SK-N-MC (cell line): ENCODE data around the gene AASS.

Experiments
- DNase-seq: peaks from one replicate; pipeline ENCODE4 v3.0.0-alpha.2; 2011; ENCODE audit warnings: low read depth, low spot score
- H3K27ac ChIP-seq: fragments of 200-600 bp; sonication (generic); 2 replicates; pipeline ENCODE4 v1.5.1; 2016; ENCODE audit warnings: mixed run types
- H3K36me3 ChIP-seq: fragments of 200-600 bp; sonication (generic); 2 replicates; pipeline ENCODE4 v1.6.1; 2017; ENCODE audit warnings: antibody characterized with exemption, low read length, mixed read lengths; ENCODE audit not compliant: insufficient read depth
- H3K4me3 ChIP-seq: fragments of 200-600 bp; sonication (generic); 2 replicates; pipeline ENCODE4 v1.5.1; 2016
- H3K9ac ChIP-seq: fragments of 200-600 bp; sonication (generic); 2 replicates; pipeline ENCODE4 v1.8.0; 2017; ENCODE audit warnings: mixed run types, mixed read lengths; ENCODE audit not compliant: insufficient read length
- H3K9me3 ChIP-seq: fragments of 200-600 bp; sonication (generic); 2 replicates; pipeline ENCODE4 v1.6.1; 2017; ENCODE audit warnings: low read depth, mild to moderate bottlenecking, antibody characterized with exemption, low read length, moderate library complexity, mixed read lengths
- EZH2 ChIP-seq: fragments of 200-600 bp; sonication (generic); IDR thresholded peaks from one replicate; pipeline ENCODE4 v1.6.1; 2017; ENCODE audit warnings: antibody characterized with exemption
- FOXP2 ChIP-seq: optimal IDR thresholded peaks from 2 replicates; pipeline ENCODE3; 2011; ENCODE audit warnings: mild to moderate bottlenecking, moderate library complexity; ENCODE audit not compliant: insufficient read depth; ENCODE audit errors: extremely low read length, control extremely low read depth
- POLR2AphosphoS5 ChIP-seq: IDR thresholded peaks from 2 replicates; pipeline ENCODE4 v1.6.1; 2012; ENCODE audit warnings: mild to moderate bottlenecking, low read depth, low read length, borderline replicate concordance

Gene AASS

DNA sequence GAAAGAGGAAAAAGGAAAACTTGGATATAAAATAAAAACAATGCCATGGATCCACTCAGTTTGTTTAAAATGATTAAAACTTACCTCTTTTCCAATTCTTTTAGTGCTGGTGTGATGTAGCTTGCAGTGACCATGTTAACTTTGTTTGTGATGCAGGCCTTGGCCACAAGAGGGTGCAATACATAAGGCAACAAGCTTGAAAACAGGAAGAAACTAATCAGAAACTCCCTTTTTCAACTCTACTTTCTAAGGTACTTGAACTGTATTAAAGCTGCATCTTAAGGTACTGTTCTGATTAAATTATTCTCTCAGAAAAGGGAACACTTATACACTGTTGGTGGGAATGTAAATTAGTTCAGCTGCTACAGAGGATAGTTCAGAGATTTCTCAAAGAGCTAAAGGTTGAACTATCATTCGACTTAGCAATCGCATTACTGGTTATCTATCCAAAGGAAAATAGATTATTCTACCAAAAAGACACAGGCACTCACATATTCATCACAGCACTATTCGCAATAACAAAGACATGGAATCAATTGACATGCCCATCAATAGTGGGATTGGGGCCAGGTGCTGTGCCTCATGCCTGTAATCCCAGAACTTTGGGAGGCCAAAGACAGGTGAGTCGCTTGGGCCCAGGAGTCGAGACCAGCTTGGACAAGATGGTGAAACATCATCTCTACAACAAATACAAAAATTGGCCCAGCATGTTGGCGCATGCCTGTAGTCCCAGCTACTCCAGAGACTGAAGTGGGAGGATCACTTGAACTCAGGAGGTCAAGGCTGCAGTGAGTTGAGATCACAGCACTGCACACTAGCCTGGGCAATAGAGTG is 50.9 kb downstream of the AASS start:
- H3K4me3 ChIP-seq = no peak overlapping the region
- no peak for TF ChIP-seq POLR2AphosphoS5
- no peak for TF ChIP-seq EZH2
- TF ChIP-seq FOXP2 = no peak
- H3K9me3 ChIP-seq = no peaks in the 10 kb centered on the region
- no peaks in the 10 kb centered on the region for H3K36me3 ChIP-seq
- no peak overlapping the region for H3K9ac ChIP-seq
- DNase-seq = peak; percentile 77
- no peak overlapping the region for H3K27ac ChIP-seq

DNA sequence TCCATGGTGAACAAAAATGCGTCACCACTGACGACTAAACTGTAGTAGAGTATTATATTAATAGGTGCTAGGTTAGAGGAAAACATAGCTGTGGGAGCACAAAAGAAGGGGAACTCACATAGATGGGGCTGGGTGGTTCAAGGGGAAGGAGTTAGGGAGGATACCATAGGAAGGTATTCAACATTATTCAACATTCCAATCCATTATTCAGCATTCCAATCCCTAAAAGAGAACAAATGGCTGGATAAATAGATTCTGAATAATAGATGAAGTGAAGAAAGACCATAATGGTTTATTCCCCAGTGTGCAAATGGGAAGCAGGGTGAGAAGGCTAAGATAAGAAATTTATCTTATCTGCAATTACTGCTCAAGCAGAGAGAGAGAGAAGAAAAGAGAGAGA is 61.4 kb downstream of the AASS start:
- Histone ChIP-seq H3K4me3 (no peak overlapping the region), H3K9me3 (no peaks in the 10 kb centered on the region), H3K9ac (no peak overlapping the region), H3K36me3 (peaks cover 29% of the 10 kb centered on the region; the same call in 1 of the 2 replicates), H3K27ac (no peak overlapping the region)
- TF ChIP-seq EZH2 = no peak
- TF ChIP-seq POLR2AphosphoS5 = no peak
- no peak for TF ChIP-seq FOXP2
- DNase-seq = no peak

DNA sequence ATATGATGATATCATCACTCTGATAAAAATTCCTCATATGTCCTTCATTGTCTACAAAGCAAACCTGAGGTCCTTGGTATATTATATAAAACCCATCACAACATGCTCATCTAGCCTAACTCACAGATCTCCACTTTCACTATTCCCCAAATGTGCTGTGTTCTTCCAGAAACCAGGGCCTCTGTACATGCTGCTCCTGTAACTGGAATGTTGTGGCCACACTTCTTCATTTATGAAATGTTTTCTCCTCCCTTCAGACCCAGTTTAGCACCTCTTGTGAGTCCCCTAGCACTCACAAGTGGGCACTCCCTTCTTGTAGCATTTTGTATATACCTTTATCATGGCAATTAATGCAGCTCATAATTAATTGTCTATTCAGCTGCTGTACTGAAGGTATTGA is 61.9 kb downstream of the AASS start:
- no peak overlapping the region for H3K27ac ChIP-seq
- no peak for TF ChIP-seq FOXP2
- TF ChIP-seq POLR2AphosphoS5 = no peak
- TF ChIP-seq EZH2 = no peak
- peaks cover 34% of the 10 kb centered on the region; the same call in 1 of the 2 replicates for H3K36me3 ChIP-seq
- no peak overlapping the region for H3K4me3 ChIP-seq
- no peak overlapping the region for H3K9ac ChIP-seq
- no peaks in the 10 kb centered on the region for H3K9me3 ChIP-seq
- DNase-seq = no peak

DNA sequence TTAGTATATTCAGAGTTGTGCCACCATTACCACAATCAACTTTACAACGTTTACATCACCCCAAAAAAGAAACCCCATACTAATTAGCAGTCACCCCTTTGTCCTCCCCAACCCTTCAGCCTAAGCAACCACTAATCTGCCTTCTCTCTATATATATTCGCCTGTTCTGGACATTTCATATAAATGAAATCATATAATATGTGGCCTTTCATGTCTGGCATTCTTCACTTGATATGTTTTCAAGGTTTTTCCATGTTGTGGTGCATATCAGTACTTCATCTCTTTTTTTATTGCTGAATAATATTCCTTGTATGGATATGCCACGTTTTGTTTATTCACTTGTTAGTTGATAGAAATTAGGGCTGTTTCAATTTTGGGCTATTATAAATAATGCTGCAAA is 70.4 kb downstream of the AASS start:
- DNase-seq = no peak
- H3K27ac ChIP-seq = no peak overlapping the region
- no peaks in the 10 kb centered on the region for H3K9me3 ChIP-seq
- TF ChIP-seq POLR2AphosphoS5 (no peak), FOXP2 (no peak), EZH2 (no peak)
- H3K9ac ChIP-seq = no peak overlapping the region
- H3K4me3 ChIP-seq = no peak overlapping the region
- peaks cover 25% of the 10 kb centered on the region for H3K36me3 ChIP-seq

DNA sequence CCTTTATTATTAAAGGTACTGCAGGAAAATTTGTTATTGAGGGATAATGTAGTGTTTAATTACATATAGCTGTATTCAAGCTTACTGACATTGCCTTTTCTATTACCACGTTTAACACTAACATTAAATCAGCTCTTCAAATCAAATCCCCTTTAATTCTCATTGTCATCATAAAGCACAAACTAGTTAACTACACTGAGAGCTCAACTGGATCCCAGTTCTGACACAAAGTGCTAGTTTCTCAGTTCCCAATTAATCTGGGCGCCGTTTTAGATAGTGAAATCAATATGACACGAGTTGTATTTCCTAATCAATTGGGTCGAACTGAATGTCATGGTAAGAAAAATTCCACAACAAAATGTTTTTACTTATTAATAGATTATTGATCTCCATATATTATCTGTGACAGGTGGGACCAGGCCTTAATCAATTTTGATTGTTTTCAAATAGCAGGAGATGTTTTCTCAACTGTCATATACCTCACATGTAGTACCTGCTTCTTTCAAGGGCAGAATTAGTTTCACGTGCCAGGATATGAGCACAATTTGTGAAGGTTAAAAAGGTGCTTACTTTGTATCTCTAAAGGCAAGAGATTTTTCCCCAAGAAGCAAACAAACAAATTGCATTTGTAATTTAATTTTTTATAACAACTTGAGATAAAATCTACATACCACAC is 71.0 kb downstream of the AASS start:
- no peak overlapping the region for H3K4me3 ChIP-seq
- no peak for DNase-seq
- peaks cover 25% of the 10 kb centered on the region for H3K36me3 ChIP-seq
- no peak overlapping the region for H3K27ac ChIP-seq
- H3K9ac ChIP-seq = no peak overlapping the region
- no peaks in the 10 kb centered on the region for H3K9me3 ChIP-seq
- no peak for TF ChIP-seq EZH2
- TF ChIP-seq POLR2AphosphoS5 = no peak
- TF ChIP-seq FOXP2 = no peak

DNA sequence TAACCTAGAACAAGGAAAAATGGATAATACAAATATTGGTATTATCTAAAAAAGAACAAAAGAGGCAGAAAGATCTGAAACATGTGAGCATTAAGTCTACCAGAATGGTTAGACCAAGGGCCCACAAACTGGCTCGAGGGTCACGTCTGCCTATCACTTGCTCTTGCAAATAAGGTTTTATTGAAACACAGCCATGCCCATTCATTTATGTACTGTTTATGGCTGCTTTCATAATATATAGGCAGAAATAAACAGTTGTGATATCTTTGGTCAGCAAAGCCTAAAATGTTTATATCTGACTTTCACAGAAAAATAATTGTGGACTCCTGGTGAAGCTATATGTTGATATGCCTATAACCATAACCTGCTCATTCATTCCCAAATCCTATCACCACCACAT is 71.8 kb downstream of the AASS start:
- H3K9me3 ChIP-seq = no peaks in the 10 kb centered on the region
- no peak overlapping the region for H3K27ac ChIP-seq
- peaks cover 18% of the 10 kb centered on the region for H3K36me3 ChIP-seq
- no peak overlapping the region for H3K4me3 ChIP-seq
- no peak for DNase-seq
- no peak for TF ChIP-seq FOXP2
- TF ChIP-seq EZH2 = no peak
- TF ChIP-seq POLR2AphosphoS5 = no peak
- no peak overlapping the region for H3K9ac ChIP-seq

DNA sequence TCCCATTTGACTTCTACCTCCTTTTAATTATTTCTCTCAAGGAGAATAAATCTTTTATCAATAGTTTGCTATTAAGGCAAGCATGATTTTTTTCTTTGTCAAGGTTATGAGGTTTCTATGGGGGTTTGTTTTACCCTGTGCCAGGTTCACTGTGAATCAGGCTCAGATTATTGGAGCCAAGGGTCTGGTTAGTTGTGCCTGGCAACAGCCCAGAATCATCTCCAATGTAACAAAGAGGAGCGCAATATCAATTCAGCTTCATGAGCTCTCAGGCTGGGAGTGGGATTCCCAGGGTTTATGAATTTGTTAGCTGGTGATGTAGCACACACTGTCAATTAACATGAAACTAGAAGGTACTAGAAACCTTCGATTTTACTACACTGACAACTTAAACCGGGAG is 73.2 kb downstream of the AASS start:
- H3K36me3 ChIP-seq = peaks cover 7% of the 10 kb centered on the region
- TF ChIP-seq POLR2AphosphoS5 = no peak
- no peak for TF ChIP-seq EZH2
- TF ChIP-seq FOXP2 = no peak
- no peak overlapping the region for H3K4me3 ChIP-seq
- no peaks in the 10 kb centered on the region for H3K9me3 ChIP-seq
- no peak overlapping the region for H3K9ac ChIP-seq
- no peak for DNase-seq
- no peak overlapping the region for H3K27ac ChIP-seq

DNA sequence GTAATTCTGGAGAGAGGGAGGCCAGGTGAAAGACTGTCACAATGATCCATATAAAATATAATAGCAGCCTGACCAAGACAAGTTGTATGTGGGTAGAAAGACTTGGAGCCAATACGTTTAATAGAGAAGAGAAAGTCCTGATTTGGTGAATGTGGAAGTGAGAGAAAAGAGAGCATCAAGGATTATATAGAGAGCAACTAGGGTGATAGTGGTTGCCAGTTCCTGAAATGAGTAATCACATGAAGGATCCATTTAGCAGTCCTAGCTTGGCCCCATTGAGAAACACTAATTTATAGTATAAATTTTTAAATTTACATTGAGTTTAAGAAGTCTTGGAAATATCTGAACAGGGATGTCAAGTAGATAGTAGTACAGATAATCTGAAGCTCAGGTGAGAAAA is 74.0 kb downstream of the AASS start:
- peaks cover 6% of the 10 kb centered on the region for H3K36me3 ChIP-seq
- no peak overlapping the region for H3K9ac ChIP-seq
- no peak for DNase-seq
- TF ChIP-seq POLR2AphosphoS5 (no peak), FOXP2 (no peak), EZH2 (no peak)
- no peak overlapping the region for H3K27ac ChIP-seq
- H3K9me3 ChIP-seq = no peaks in the 10 kb centered on the region
- H3K4me3 ChIP-seq = no peak overlapping the region
